Suprapubic skin (tissue), 4 donors: ENCODE data around the gene PA2G4. TPM values are rescaled to one million over a fixed set of nuclear protein-coding genes. Genes with fewer than 3 reads are reported as not detected.

Source experiments
- DNase-seq, 2 donors: peaks; one replicate each; pipeline ENCODE4 v3.0.0-alpha.2; 2019; ENCODE audit warnings: low spot score in 2 of 2
- H3K27ac ChIP-seq: fragments of 200-600 bp; sonication (generic); one replicate; pipeline ENCODE4 v1.5.1; 2019
- H3K27me3 ChIP-seq: fragments of 200-600 bp; sonication (generic); one replicate; pipeline ENCODE4 v1.5.1; 2019
- H3K36me3 ChIP-seq: fragments of 200-600 bp; sonication (generic); one replicate; pipeline ENCODE4 v1.5.1; 2019
- H3K4me1 ChIP-seq: fragments of 200-600 bp; sonication (generic); one replicate; pipeline ENCODE4 v1.5.1; 2019
- H3K4me3 ChIP-seq: fragments of 200-600 bp; sonication (generic); one replicate; pipeline ENCODE4 v1.5.1; 2019; ENCODE audit warnings: mild to moderate bottlenecking
- H3K9me3 ChIP-seq: fragments of 200-600 bp; sonication (generic); one replicate; pipeline ENCODE4 v1.5.1; 2019
- EP300 ChIP-seq: sonication (generic); formaldehyde crosslinking; IDR thresholded peaks from one replicate; pipeline ENCODE4 v1.6.1; 2017; ENCODE audit warnings: antibody characterized with exemption
- POLR2A ChIP-seq, 2 donors: fragments of 450-650 bp; IDR thresholded peaks; one replicate each; pipeline ENCODE4 v1.6.1; 2017; ENCODE audit warnings: antibody characterized with exemption in 2 of 2, mild to moderate bottlenecking in 2 of 2, moderate library complexity in 2 of 2
- POLR2AphosphoS5 ChIP-seq, 3 donors: sonication (generic); formaldehyde crosslinking; IDR thresholded peaks; one replicate each; pipeline ENCODE4 v1.6.1; 2017; ENCODE audit warnings: antibody characterized with exemption in 3 of 3
- WGBS: methylation state at CpG from one replicate; pipeline ENCODE4 v1.1.5; 2018; 5-methylcytosine and 5-hydroxymethylcytosine counted together
- total RNA-seq, 4 donors: library from RNA; depleted of rRNA; stranded (reverse); fragments of >200 nt; gene quantifications; one replicate each; pipeline ENCODE4 v1.1.0, GENCODE V29; 2016
- TF ChIP-seq, protein P1 (sequence below), 2 donors: fragments of 200-600 bp in 1 of 2; fragments of 450-650 bp in 1 of 2; sonication (generic) in 1 of 2; IDR thresholded peaks; one replicate each; pipeline ENCODE4 v1.5.1; 2016 to 2019; ENCODE audit warnings: antibody characterized with exemption in 2 of 2, mild to moderate bottlenecking in 1 of 2, moderate library complexity in 1 of 2

The PA2G4 gene
- total RNA-seq, 4 donors from 2014 or later, result 103 to 153 (median 117) TPM

DNA sequence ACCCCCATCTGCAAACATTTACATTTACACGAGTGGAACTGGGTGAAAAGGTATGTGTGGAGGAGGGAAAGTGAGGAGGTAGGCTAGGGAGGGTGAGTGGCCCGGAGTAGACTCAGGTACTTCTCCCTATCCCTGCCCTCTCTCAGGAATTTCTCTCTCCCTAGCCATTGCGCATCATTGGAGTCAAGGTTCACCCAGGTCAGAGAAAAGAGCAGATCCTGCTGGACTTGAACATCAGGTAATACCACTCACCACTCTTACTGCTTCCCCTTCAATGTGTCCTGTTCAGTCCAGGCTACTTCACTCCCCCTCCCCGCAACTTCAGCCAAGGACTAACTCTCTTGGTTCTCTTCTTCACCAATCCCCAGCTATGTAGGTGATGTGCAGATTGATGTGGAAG, 26.5 kb downstream of the PA2G4 start:
- H3K27me3 ChIP-seq, result no peaks in the 10 kb centered on the region
- H3K36me3 ChIP-seq, result peaks cover 55% of the 10 kb centered on the region
- H3K4me1 ChIP-seq, result peaks cover 28% of the 10 kb centered on the region
- no peaks in the 10 kb centered on the region for H3K9me3 ChIP-seq
- WGBS, result 80% methylated on average over 4 of the region's 4 CpGs
- TF ChIP-seq, protein P1, sequence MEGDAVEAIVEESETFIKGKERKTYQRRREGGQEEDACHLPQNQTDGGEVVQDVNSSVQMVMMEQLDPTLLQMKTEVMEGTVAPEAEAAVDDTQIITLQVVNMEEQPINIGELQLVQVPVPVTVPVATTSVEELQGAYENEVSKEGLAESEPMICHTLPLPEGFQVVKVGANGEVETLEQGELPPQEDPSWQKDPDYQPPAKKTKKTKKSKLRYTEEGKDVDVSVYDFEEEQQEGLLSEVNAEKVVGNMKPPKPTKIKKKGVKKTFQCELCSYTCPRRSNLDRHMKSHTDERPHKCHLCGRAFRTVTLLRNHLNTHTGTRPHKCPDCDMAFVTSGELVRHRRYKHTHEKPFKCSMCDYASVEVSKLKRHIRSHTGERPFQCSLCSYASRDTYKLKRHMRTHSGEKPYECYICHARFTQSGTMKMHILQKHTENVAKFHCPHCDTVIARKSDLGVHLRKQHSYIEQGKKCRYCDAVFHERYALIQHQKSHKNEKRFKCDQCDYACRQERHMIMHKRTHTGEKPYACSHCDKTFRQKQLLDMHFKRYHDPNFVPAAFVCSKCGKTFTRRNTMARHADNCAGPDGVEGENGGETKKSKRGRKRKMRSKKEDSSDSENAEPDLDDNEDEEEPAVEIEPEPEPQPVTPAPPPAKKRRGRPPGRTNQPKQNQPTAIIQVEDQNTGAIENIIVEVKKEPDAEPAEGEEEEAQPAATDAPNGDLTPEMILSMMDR (IDR thresholded peaks at IDR 0.05), result no peak
- no peak for TF ChIP-seq EP300
- no peak for TF ChIP-seq POLR2AphosphoS5 (IDR thresholded peaks at IDR 0.05)
- no peak for TF ChIP-seq POLR2A (IDR thresholded peaks at IDR 0.05)
- DNase-seq, result no peak
- H3K27ac ChIP-seq, result no peak overlapping the region
- no peak overlapping the region for H3K4me3 ChIP-seq

- TF ChIP-seq EP300 (no peak), POLR2A (IDR thresholded peaks at IDR 0.05) (no peak), POLR2AphosphoS5 (IDR thresholded peaks at IDR 0.05) (no peak)
- TF ChIP-seq, protein P1 (IDR thresholded peaks at IDR 0.05), result no peak
- peaks cover 95% of the 10 kb centered on the region for H3K36me3 ChIP-seq
- H3K4me1 ChIP-seq, result peaks cover 3% of the 10 kb centered on the region
- DNase-seq, result no peak
- H3K27me3 ChIP-seq, result no peaks in the 10 kb centered on the region
- H3K4me3 ChIP-seq, result no peak overlapping the region
- 97% methylated on average over 6 of the region's 6 CpGs for WGBS
- no peak overlapping the region for H3K27ac ChIP-seq
- H3K9me3 ChIP-seq, result no peaks in the 10 kb centered on the region
Observed at GRCh38 chr12:56134897-56135296, 30.5 kb downstream of the PA2G4 start.

GRCh38 chr12:56137853-56138571, 33.7 kb downstream of the PA2G4 start:
- peaks cover 99% of the 10 kb centered on the region for H3K36me3 ChIP-seq
- WGBS, result 94% methylated on average over 14 of the region's 14 CpGs
- no peak for TF ChIP-seq POLR2AphosphoS5 (IDR thresholded peaks at IDR 0.05)

GRCh38 chr12:56141946-56142784, 37.8 kb downstream of the PA2G4 start:
- Histone ChIP-seq H3K36me3 (peaks cover 80% of the 10 kb centered on the region), H3K4me3 (no peak overlapping the region), H3K4me1 (peaks cover 8% of the 10 kb centered on the region), H3K27me3 (no peaks in the 10 kb centered on the region), H3K27ac (no peak overlapping the region), H3K9me3 (no peaks in the 10 kb centered on the region)
- no peak for DNase-seq
- TF ChIP-seq, protein P1 (IDR thresholded peaks at IDR 0.05), result no peak
- no peak for TF ChIP-seq EP300
- TF ChIP-seq POLR2A (IDR thresholded peaks at IDR 0.05), result no peak
- no peak for TF ChIP-seq POLR2AphosphoS5 (IDR thresholded peaks at IDR 0.05)
- 91% methylated on average over 19 of the region's 19 CpGs for WGBS

More at GRCh38 chr12:56137853-56138571, 33.7 kb downstream of the PA2G4 start:
- H3K27me3 ChIP-seq, result no peaks in the 10 kb centered on the region
- no peaks in the 10 kb centered on the region for H3K9me3 ChIP-seq
- H3K4me3 ChIP-seq, result no peak overlapping the region
- no peaks in the 10 kb centered on the region for H3K4me1 ChIP-seq
- no peak for DNase-seq
- H3K27ac ChIP-seq, result no peak overlapping the region

DNA sequence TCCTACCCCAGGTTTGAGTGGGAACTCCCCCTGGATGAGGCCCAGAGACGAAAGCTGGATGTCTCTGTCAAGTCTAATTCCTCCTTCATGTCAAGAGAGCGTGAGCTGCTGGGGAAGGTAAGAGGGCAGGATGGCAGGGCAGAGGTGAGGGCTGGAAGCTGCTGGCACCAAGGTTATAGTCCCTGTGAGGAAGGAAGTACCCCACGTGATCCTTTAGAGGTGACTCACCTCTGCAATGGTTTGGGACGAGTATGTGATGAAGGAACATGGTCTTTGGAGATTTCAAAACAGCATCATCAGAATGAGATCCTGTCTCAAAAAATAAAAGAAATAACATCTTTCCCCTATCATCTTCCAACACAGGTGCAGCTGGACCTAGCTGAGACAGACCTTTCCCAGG, 38.9 kb downstream of the PA2G4 start:
- H3K4me1 ChIP-seq, result peaks cover 10% of the 10 kb centered on the region
- DNase-seq, result no peak
- peaks cover 69% of the 10 kb centered on the region for H3K36me3 ChIP-seq
- no peak for TF ChIP-seq POLR2AphosphoS5 (IDR thresholded peaks at IDR 0.05)
- no peak for TF ChIP-seq EP300
- TF ChIP-seq POLR2A (IDR thresholded peaks at IDR 0.05), result no peak
- TF ChIP-seq, protein P1 (IDR thresholded peaks at IDR 0.05), result no peak
- 57% methylated on average over 4 of the region's 4 CpGs for WGBS
- H3K27me3 ChIP-seq, result no peaks in the 10 kb centered on the region
- no peaks in the 10 kb centered on the region for H3K9me3 ChIP-seq
- H3K4me3 ChIP-seq, result no peak overlapping the region
- H3K27ac ChIP-seq, result peak overlapping the region; percentile 32
